Measurements from ENCODE around the gene CGB7. TPM values are rescaled to one million over a fixed set of nuclear protein-coding genes. Genes with fewer than 3 reads are reported as not detected.

The CGB7 gene
- total and polyA plus RNA-seq, 9 of the 15 experiments (the other 6 are each of a cell fraction or from before 2014, with no cell fraction given) = not detected

- TF ChIP-seq ZBTB43 (CRISPR knock-in tag; IDR thresholded peaks at IDR 0.05) (no peak), ZFP1 (CRISPR knock-in tag; IDR thresholded peaks at IDR 0.05) (no peak), ZNF134 (CRISPR knock-in tag; conservative IDR thresholded peaks at IDR 0.05) (no peak), HSF4 (CRISPR knock-in tag; IDR thresholded peaks at IDR 0.05; ENCODE audit: borderline replicate concordance) (no peak), KLF6 (CRISPR knock-in tag; IDR thresholded peaks at IDR 0.05; ENCODE audit: borderline replicate concordance) (no peak), CTCFL (IDR thresholded peaks at IDR 0.05; ENCODE audit: borderline replicate concordance, insufficient read depth, low read depth, low read length, poor library complexity, severe bottlenecking) (peak; percentile 89), GTF2A2 (tag; IDR thresholded peaks at IDR 0.05) (no peak), ZNF280A (IDR thresholded peaks at IDR 0.05; ENCODE audit: low read depth, partially characterized antibody) (no peak), MTF1 (CRISPR knock-in tag; IDR thresholded peaks at IDR 0.05; ENCODE audit: borderline replicate concordance) (no peak), ZNF57 (CRISPR knock-in tag; IDR thresholded peaks at IDR 0.05) (no peak), ZNF79 (CRISPR knock-in tag; IDR thresholded peaks at IDR 0.05; ENCODE audit: low read depth) (no peak)
- TF ChIP-seq, protein P1, sequence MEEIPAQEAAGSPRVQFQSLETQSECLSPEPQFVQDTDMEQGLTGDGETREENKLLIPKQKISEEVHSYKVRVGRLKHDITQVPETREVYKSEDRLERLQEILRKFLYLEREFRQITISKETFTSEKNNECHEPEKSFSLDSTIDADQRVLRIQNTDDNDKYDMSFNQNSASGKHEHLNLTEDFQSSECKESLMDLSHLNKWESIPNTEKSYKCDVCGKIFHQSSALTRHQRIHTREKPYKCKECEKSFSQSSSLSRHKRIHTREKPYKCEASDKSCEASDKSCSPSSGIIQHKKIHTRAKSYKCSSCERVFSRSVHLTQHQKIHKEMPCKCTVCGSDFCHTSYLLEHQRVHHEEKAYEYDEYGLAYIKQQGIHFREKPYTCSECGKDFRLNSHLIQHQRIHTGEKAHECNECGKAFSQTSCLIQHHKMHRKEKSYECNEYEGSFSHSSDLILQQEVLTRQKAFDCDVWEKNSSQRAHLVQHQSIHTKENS (CRISPR knock-in tag; IDR thresholded peaks at IDR 0.05) = no peak
- TF ChIP-seq, protein P2, sequence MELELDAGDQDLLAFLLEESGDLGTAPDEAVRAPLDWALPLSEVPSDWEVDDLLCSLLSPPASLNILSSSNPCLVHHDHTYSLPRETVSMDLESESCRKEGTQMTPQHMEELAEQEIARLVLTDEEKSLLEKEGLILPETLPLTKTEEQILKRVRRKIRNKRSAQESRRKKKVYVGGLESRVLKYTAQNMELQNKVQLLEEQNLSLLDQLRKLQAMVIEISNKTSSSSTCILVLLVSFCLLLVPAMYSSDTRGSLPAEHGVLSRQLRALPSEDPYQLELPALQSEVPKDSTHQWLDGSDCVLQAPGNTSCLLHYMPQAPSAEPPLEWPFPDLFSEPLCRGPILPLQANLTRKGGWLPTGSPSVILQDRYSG (tag; conservative IDR thresholded peaks at IDR 0.05; ENCODE audit: low read depth) = no peak
Observed at GRCh38 chr19:49056101-49056901, 1.2 kb downstream of the CGB7 start (continued).
